CD14-positive monocyte (primary cell): Measurements from ENCODE around the gene TEAD1. TPM values are rescaled to one million over a fixed set of nuclear protein-coding genes. Genes with fewer than 3 reads are reported as not detected.

Source experiments
- DNase-seq, 3 donors: peaks; one replicate each; pipeline ENCODE4 v3.0.0-alpha.2; 2011 to 2022
- H2AFZ ChIP-seq: 2 replicates; pipeline ENCODE4 v1.6.0; 2012; ENCODE audit warnings: mild to moderate bottlenecking, low read depth, low read length, inconsistent platforms; ENCODE audit not compliant: insufficient read depth, poor library complexity, severe bottlenecking
- H3K27ac ChIP-seq, 2 donors: 1 replicate in 1 of 2; 2 replicates in 1 of 2; pipeline ENCODE4 v1.5.1; 2012 to 2013; ENCODE audit warnings: low read length in 2 of 2, control low read depth in 1 of 2, inconsistent platforms in 1 of 2, low read depth in 1 of 2, mild to moderate bottlenecking in 1 of 2
- H3K27me3 ChIP-seq, 2 donors: one replicate each; pipeline versions ENCODE4 v1.6.0 to v1.6.1; 2011 to 2013; ENCODE audit warnings: low read length in 2 of 2; ENCODE audit not compliant: control insufficient read depth in 2 of 2, insufficient read depth in 2 of 2
- H3K36me3 ChIP-seq, 2 donors: replicated peaks in 1 of 2; 1 replicate in 1 of 2; 2 replicates in 1 of 2; pipeline versions ENCODE4 v1.5.1 to v1.6.1; 2012 to 2013; ENCODE audit warnings: low read length in 2 of 2, control low read depth in 1 of 2, inconsistent platforms in 1 of 2, mild to moderate bottlenecking in 1 of 2; ENCODE audit not compliant: insufficient read depth in 2 of 2, control insufficient read depth in 1 of 2
- H3K4me1 ChIP-seq, 2 donors: 1 replicate in 1 of 2; 2 replicates in 1 of 2; pipeline versions ENCODE4 v1.5.1 to v1.6.1; 2012 to 2013; ENCODE audit warnings: low read length in 2 of 2, control low read depth in 1 of 2, inconsistent platforms in 1 of 2, mild to moderate bottlenecking in 1 of 2, moderate library complexity in 1 of 2; ENCODE audit not compliant: insufficient read depth in 2 of 2, control insufficient read depth in 1 of 2
- H3K4me2 ChIP-seq: replicated peaks from 2 replicates; pipeline ENCODE3; 2012; ENCODE audit warnings: low read length, moderate library complexity, mild to moderate bottlenecking; ENCODE audit not compliant: poor library complexity, severe bottlenecking; ENCODE audit errors: extremely low read depth
- H3K4me3 ChIP-seq, 3 experiments: fragments of 200-600 bp in 1 of 3; sonication (generic) in 1 of 3; replicated peaks in 1 of 3; 1 replicate in 2 of 3; 2 replicates in 1 of 3; pipeline ENCODE4 v1.5.1; 2011 to 2013; ENCODE audit warnings: low read length in 3 of 3, mild to moderate bottlenecking in 3 of 3, control low read depth in 2 of 3, low read depth in 2 of 3, inconsistent platforms in 1 of 3, moderate library complexity in 1 of 3
- H3K79me2 ChIP-seq: 2 replicates; pipeline ENCODE4 v1.6.0; 2012; ENCODE audit warnings: mild to moderate bottlenecking, control low read depth, inconsistent platforms, low read length, moderate library complexity; ENCODE audit not compliant: insufficient read depth
- H3K9ac ChIP-seq: 2 replicates; pipeline ENCODE4 v1.6.0; 2017; ENCODE audit warnings: low read length, mild to moderate bottlenecking; ENCODE audit not compliant: insufficient read depth, poor library complexity, severe bottlenecking
- H3K9me3 ChIP-seq, 2 donors: replicated peaks in 1 of 2; 1 replicate in 1 of 2; 2 replicates in 1 of 2; pipeline versions ENCODE4 v1.5.1 to v1.6.1; 2012 to 2013; ENCODE audit warnings: low read length in 2 of 2, control low read depth in 1 of 2; ENCODE audit not compliant: control insufficient read depth in 1 of 2, insufficient read depth in 1 of 2
- H4K20me1 ChIP-seq: 2 replicates; pipeline ENCODE4 v1.6.0; 2012; ENCODE audit warnings: mild to moderate bottlenecking, low read length, control low read depth, moderate library complexity; ENCODE audit not compliant: insufficient read depth
- H3K27ac Mint-ChIP-seq, 7 donors: one replicate each; pipeline ENCODE4 v1.8.0; 2020; ENCODE audit warnings: mild to moderate bottlenecking in 7 of 7, mixed read lengths in 7 of 7, moderate library complexity in 6 of 7, inconsistent platforms in 2 of 7
- H3K27me3 Mint-ChIP-seq, 3 donors: one replicate each; pipeline ENCODE4 v1.8.0; 2021 to 2022; ENCODE audit warnings: low read depth in 3 of 3, mild to moderate bottlenecking in 3 of 3, mixed read lengths in 3 of 3, moderate library complexity in 3 of 3, inconsistent platforms in 1 of 3
- H3K36me3 Mint-ChIP-seq, 2 donors: one replicate each; pipeline ENCODE4 v1.8.0; 2020; ENCODE audit warnings: mixed read lengths in 2 of 2, inconsistent platforms in 1 of 2, mild to moderate bottlenecking in 1 of 2
- H3K4me1 Mint-ChIP-seq: one replicate; pipeline ENCODE4 v1.8.0; 2020; ENCODE audit warnings: mild to moderate bottlenecking, mixed read lengths
- H3K4me3 Mint-ChIP-seq, 2 donors: one replicate each; pipeline ENCODE4 v1.8.0; 2020; ENCODE audit warnings: mild to moderate bottlenecking in 2 of 2, mixed read lengths in 2 of 2, moderate library complexity in 1 of 2
- H3K9me3 Mint-ChIP-seq, 7 donors: one replicate each; pipeline ENCODE4 v1.8.0; 2020 to 2022; ENCODE audit warnings: mixed read lengths in 7 of 7, mild to moderate bottlenecking in 6 of 7, moderate library complexity in 6 of 7, inconsistent platforms in 2 of 7
- CTCF ChIP-seq: fragments of 200-600 bp; IDR thresholded peaks from one replicate; pipeline ENCODE4 v1.8.0; 2022; ENCODE audit warnings: antibody characterized with exemption, mild to moderate bottlenecking
- WGBS: methylation state at CpG from one replicate; pipeline ENCODE4 v1.1.5; 2013; ENCODE audit warnings: missing lambda C conversion rate; ENCODE audit not compliant: insufficient coverage; 5-methylcytosine and 5-hydroxymethylcytosine counted together
- intact Hi-C, 2 donors: fragments of 100-400 bp; cut with micrococcal nuclease; formaldehyde crosslinking; loops; one replicate each; pipeline versions ENCODE4 v1.15.0 to v1.15.1; 2023
- polyA plus RNA-seq, 3 donors: library from polyadenylated mRNA; depleted of rRNA in 1 of 3; unstranded in 2 of 3; stranded (reverse) in 1 of 3; fragments of 300-500 nt in 2 of 3; fragments of >200 nt in 1 of 3; fragmentation: Illumina TruSeq in 2 of 3; gene quantifications; 1 replicate in 2 of 3; 2 replicates in 1 of 3; pipeline ENCODE4 v1.2.3, GENCODE V29; 2012 to 2021

The TEAD1 gene
- polyA plus RNA-seq, 3 donors: not detected

GRCh38 chr11:12765428-12765827 is 91.2 kb downstream of the TEAD1 start:
- Histone ChIP-seq H3K36me3 (no peaks in the 10 kb centered on the region), H2AFZ (no peak overlapping the region), H3K27ac (no peak overlapping the region), H3K9me3 (no peaks in the 10 kb centered on the region), H3K9ac (no peak overlapping the region), H3K27me3 (no peaks in the 10 kb centered on the region), H3K79me2 (no peaks in the 10 kb centered on the region), H4K20me1 (no peaks in the 10 kb centered on the region), H3K4me2 (no peak overlapping the region), H3K4me1 (peaks cover 0 to 6% of the 10 kb centered on the region in 2 donors), H3K4me3 (no peak overlapping the region)
- Mint-ChIP-seq H3K9me3 (peaks cover 0 to 2% (median 0%) of the 10 kb centered on the region in 7 donors), H3K36me3 (no peaks in the 10 kb centered on the region), H3K4me1 (peaks cover 2% of the 10 kb centered on the region), H3K4me3 (no peak overlapping the region), H3K27me3 (peaks cover 10 to 14% (median 12%) of the 10 kb centered on the region in 3 donors), H3K27ac (no peak overlapping the region)
- WGBS: no CpG with 5 or more reads among the region's 3 CpGs
- TF ChIP-seq CTCF: no peak
- DNase-seq: no peak
- intact Hi-C loops: no loop called here

- no peak for DNase-seq
- H3K36me3 Mint-ChIP-seq: no peaks in the 10 kb centered on the region
- no peaks in the 10 kb centered on the region for H3K27me3 ChIP-seq
- H3K9me3 Mint-ChIP-seq: peaks cover 0 to 1% (median 0%) of the 10 kb centered on the region in 7 donors
- no peak overlapping the region for H2AFZ ChIP-seq
- intact Hi-C loops: no loop called here
- no peaks in the 10 kb centered on the region for H3K36me3 ChIP-seq
- no peak for TF ChIP-seq CTCF
- no peak overlapping the region for H3K4me3 ChIP-seq
- no peaks in the 10 kb centered on the region for H3K79me2 ChIP-seq
- H3K4me1 Mint-ChIP-seq: peaks cover 2% of the 10 kb centered on the region
- H3K9me3 ChIP-seq: no peaks in the 10 kb centered on the region
- H4K20me1 ChIP-seq: no peaks in the 10 kb centered on the region
- WGBS: 100% methylated on average over 2 of the region's 3 CpGs
- no peak overlapping the region for H3K4me3 Mint-ChIP-seq
- no peak overlapping the region for H3K9ac ChIP-seq
- no peak overlapping the region for H3K27ac Mint-ChIP-seq
- no peak overlapping the region for H3K27ac ChIP-seq
- no peak overlapping the region for H3K4me2 ChIP-seq
- H3K4me1 ChIP-seq: peaks cover 0 to 6% of the 10 kb centered on the region in 2 donors
- H3K27me3 Mint-ChIP-seq: peaks cover 7 to 14% (median 11%) of the 10 kb centered on the region in 3 donors
These were observed 92.8 kb downstream of the TEAD1 start for GRCh38 chr11:12767027-12767426.
